ENCODE data around the gene TMEM54.

DNA sequence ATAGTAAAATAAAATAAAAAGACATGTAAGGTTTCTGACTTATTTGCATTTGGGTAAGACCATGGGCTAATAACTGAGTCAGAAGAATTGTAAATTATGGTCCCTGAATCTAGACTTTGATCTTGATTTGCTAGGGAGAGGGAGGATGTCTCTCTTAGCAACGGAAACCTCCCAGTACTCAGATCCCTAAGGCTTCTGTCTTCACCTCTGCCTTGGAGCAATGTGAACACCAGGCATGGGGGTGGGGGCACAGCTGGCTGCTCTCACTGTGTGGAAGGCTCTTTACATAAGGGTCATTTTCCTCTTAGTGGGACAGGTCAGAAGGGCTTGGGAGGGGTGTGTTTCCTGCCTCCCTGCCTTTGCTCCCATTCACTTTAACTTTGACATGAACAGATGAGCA is 17.0 kb upstream of the TMEM54 start:
- TF ChIP-seq, protein P1, sequence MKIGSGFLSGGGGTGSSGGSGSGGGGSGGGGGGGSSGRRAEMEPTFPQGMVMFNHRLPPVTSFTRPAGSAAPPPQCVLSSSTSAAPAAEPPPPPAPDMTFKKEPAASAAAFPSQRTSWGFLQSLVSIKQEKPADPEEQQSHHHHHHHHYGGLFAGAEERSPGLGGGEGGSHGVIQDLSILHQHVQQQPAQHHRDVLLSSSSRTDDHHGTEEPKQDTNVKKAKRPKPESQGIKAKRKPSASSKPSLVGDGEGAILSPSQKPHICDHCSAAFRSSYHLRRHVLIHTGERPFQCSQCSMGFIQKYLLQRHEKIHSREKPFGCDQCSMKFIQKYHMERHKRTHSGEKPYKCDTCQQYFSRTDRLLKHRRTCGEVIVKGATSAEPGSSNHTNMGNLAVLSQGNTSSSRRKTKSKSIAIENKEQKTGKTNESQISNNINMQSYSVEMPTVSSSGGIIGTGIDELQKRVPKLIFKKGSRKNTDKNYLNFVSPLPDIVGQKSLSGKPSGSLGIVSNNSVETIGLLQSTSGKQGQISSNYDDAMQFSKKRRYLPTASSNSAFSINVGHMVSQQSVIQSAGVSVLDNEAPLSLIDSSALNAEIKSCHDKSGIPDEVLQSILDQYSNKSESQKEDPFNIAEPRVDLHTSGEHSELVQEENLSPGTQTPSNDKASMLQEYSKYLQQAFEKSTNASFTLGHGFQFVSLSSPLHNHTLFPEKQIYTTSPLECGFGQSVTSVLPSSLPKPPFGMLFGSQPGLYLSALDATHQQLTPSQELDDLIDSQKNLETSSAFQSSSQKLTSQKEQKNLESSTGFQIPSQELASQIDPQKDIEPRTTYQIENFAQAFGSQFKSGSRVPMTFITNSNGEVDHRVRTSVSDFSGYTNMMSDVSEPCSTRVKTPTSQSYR (CRISPR knock-in tag; IDR thresholded peaks at IDR 0.05; ENCODE audit: borderline replicate concordance), result no peak
- TF ChIP-seq, protein P2, sequence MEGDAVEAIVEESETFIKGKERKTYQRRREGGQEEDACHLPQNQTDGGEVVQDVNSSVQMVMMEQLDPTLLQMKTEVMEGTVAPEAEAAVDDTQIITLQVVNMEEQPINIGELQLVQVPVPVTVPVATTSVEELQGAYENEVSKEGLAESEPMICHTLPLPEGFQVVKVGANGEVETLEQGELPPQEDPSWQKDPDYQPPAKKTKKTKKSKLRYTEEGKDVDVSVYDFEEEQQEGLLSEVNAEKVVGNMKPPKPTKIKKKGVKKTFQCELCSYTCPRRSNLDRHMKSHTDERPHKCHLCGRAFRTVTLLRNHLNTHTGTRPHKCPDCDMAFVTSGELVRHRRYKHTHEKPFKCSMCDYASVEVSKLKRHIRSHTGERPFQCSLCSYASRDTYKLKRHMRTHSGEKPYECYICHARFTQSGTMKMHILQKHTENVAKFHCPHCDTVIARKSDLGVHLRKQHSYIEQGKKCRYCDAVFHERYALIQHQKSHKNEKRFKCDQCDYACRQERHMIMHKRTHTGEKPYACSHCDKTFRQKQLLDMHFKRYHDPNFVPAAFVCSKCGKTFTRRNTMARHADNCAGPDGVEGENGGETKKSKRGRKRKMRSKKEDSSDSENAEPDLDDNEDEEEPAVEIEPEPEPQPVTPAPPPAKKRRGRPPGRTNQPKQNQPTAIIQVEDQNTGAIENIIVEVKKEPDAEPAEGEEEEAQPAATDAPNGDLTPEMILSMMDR (CRISPR knock-in tag; IDR thresholded peaks at IDR 0.05), result no peak
- TF ChIP-seq ZNF337 (CRISPR knock-in tag; IDR thresholded peaks at IDR 0.05; ENCODE audit: borderline replicate concordance, low read depth), result no peak
- no peak for TF ChIP-seq NCOA1 (CRISPR knock-in tag; IDR thresholded peaks at IDR 0.05)
- TF ChIP-seq ZNF598 (CRISPR knock-in tag; IDR thresholded peaks at IDR 0.05; ENCODE audit: borderline replicate concordance), result no peak
- TF ChIP-seq, protein P3, sequence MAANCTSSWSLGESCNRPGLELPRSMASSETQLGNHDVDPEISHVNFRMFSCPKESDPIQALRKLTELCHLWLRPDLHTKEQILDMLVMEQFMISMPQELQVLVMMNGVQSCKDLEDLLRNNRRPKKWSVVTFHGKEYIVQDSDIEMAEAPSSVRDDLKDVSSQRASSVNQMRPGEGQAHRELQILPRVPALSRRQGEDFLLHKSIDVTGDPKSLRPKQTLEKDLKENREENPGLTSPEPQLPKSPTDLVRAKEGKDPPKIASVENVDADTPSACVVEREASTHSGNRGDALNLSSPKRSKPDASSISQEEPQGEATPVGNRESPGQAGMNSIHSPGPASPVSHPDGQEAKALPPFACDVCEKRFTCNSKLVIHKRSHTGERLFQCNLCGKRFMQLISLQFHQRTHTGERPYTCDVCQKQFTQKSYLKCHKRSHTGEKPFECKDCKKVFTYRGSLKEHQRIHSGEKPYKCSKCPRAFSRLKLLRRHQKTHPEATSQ (CRISPR knock-in tag; IDR thresholded peaks at IDR 0.05; ENCODE audit: borderline replicate concordance), result no peak
- TF ChIP-seq CREB1 (IDR thresholded peaks at IDR 0.05), result no peak
- no peak for TF ChIP-seq CREB1 (CRISPR knock-in tag; IDR thresholded peaks at IDR 0.05)
- no peak for TF ChIP-seq ZNF274 (CRISPR knock-in tag; IDR thresholded peaks at IDR 0.05)
- TF ChIP-seq, protein P4, sequence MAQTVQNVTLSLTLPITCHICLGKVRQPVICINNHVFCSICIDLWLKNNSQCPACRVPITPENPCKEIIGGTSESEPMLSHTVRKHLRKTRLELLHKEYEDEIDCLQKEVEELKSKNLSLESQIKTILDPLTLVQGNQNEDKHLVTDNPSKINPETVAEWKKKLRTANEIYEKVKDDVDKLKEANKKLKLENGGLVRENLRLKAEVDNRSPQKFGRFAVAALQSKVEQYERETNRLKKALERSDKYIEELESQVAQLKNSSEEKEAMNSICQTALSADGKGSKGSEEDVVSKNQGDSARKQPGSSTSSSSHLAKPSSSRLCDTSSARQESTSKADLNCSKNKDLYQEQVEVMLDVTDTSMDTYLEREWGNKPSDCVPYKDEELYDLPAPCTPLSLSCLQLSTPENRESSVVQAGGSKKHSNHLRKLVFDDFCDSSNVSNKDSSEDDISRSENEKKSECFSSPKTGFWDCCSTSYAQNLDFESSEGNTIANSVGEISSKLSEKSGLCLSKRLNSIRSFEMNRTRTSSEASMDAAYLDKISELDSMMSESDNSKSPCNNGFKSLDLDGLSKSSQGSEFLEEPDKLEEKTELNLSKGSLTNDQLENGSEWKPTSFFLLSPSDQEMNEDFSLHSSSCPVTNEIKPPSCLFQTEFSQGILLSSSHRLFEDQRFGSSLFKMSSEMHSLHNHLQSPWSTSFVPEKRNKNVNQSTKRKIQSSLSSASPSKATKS (CRISPR knock-in tag; IDR thresholded peaks at IDR 0.05), result no peak
- TF ChIP-seq RXRA (CRISPR knock-in tag; IDR thresholded peaks at IDR 0.05), result no peak
